NT2/D1 (cell line): ENCODE measurements around the gene STX2.

Experiments used
- DNase-seq: peaks from one replicate; pipeline ENCODE4 v3.0.0-alpha.2; 2011; ENCODE audit warnings: low read depth, low spot score
- H3K27me3 ChIP-seq: 2 replicates; pipeline ENCODE4 v1.6.0; 2011; ENCODE audit warnings: mild to moderate bottlenecking; ENCODE audit not compliant: insufficient read length, insufficient read depth
- H3K36me3 ChIP-seq: 2 replicates; pipeline ENCODE4 v1.6.1; 2011; ENCODE audit warnings: mild to moderate bottlenecking, low read length, mixed read lengths; ENCODE audit not compliant: insufficient read depth, insufficient read length
- H3K4me1 ChIP-seq: 2 replicates; pipeline ENCODE4 v1.5.1; 2011; ENCODE audit not compliant: insufficient read depth, insufficient read length
- H3K4me3 ChIP-seq: 2 replicates; pipeline ENCODE4 v1.5.1; 2011; ENCODE audit warnings: low read depth; ENCODE audit not compliant: insufficient read length
- H3K9ac ChIP-seq: 2 replicates; pipeline ENCODE4 v1.6.0; 2011; ENCODE audit warnings: low read depth; ENCODE audit not compliant: insufficient read length
- H3K9me3 ChIP-seq: 2 replicates; pipeline ENCODE4 v1.5.1; 2011; ENCODE audit warnings: mild to moderate bottlenecking, low read length; ENCODE audit not compliant: insufficient read depth
- SUZ12 ChIP-seq: IDR thresholded peaks from 2 replicates; pipeline ENCODE4 v1.6.1; 2011; ENCODE audit not compliant: insufficient read length, insufficient read depth; ENCODE audit errors: extremely low read depth
- YY1 ChIP-seq: IDR thresholded peaks from 2 replicates; pipeline ENCODE4 v1.6.1; 2011; ENCODE audit not compliant: insufficient read length, insufficient read depth
- ZNF274 ChIP-seq: IDR thresholded peaks from 2 replicates; pipeline ENCODE4 v1.6.1; 2011; ENCODE audit warnings: mild to moderate bottlenecking, low read depth, low read length

STX2 gene

DNA sequence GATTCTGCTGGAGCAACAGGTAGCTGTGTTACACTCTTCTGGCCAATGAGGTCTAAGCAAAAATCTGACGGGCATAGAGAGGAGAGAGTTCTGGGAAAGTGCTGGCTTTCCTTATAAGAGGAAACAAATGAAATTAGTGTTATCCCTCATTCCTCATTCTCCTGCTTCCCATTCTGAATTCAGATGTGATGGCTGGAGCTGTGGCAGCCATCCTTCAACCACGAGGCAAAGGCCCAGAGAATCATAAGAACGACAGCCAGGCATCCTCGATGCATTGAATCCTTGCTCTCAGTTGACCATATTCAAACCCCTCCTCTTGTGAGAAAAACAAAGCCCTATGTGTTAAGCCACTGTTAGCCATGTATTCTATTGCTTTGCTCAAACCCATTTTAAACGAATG, 95.4 kb downstream of the STX2 start:
- Histone ChIP-seq H3K9me3 (peaks cover 2% of the 10 kb centered on the region; the same call in 1 of the 2 replicates), H3K9ac (no peak overlapping the region), H3K4me1 (peaks cover 6% of the 10 kb centered on the region), H3K27me3 (peaks cover 3% of the 10 kb centered on the region), H3K4me3 (no peak overlapping the region), H3K36me3 (no peaks in the 10 kb centered on the region)
- TF ChIP-seq SUZ12 (no peak), YY1 (no peak), ZNF274 (no peak)
- no peak for DNase-seq

- TF ChIP-seq ZNF274: no peak
- TF ChIP-seq SUZ12: no peak
- no peak for TF ChIP-seq YY1
- H3K9me3 ChIP-seq: peaks cover 4% of the 10 kb centered on the region; the same call in 1 of the 2 replicates
- H3K9ac ChIP-seq: no peak overlapping the region
- H3K27me3 ChIP-seq: peaks cover 3% of the 10 kb centered on the region
- H3K4me1 ChIP-seq: peaks cover 6% of the 10 kb centered on the region
- H3K4me3 ChIP-seq: no peak overlapping the region
- DNase-seq: no peak
- H3K36me3 ChIP-seq: no peaks in the 10 kb centered on the region
These were observed 95.9 kb downstream of the STX2 start for GRCh38 chr12:130743176-130743575.

- TF ChIP-seq YY1 (no peak), ZNF274 (no peak), SUZ12 (no peak)
- no peak for DNase-seq
- no peak overlapping the region for H3K4me3 ChIP-seq
- peaks cover 4% of the 10 kb centered on the region; the same call in 1 of the 2 replicates for H3K9me3 ChIP-seq
- H3K4me1 ChIP-seq: peaks cover 6% of the 10 kb centered on the region
- H3K36me3 ChIP-seq: no peaks in the 10 kb centered on the region
- peaks cover 3% of the 10 kb centered on the region for H3K27me3 ChIP-seq
- H3K9ac ChIP-seq: no peak overlapping the region
These were observed 96.3 kb downstream of the STX2 start for GRCh38 chr12:130742716-130743115.

DNA sequence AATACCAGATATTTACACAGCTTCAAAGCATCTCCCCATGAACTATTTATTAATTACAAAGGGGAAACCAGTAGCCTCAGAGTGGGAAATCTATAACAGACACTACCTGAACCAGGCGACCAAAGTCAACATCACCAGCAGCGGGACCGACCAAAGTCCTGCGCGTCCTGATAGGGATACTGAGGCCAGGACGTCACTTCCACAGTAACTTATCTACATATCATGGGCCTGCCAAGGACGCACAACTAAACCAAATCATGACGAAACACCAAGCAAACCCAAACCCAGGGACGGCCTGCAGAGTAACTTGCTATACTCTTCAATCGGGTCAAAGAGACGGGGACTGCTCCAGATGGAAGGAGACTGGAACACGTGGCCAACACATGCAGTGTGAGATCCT, 96.9 kb downstream of the STX2 start:
- no peak overlapping the region for H3K4me3 ChIP-seq
- TF ChIP-seq YY1: no peak
- DNase-seq: no peak
- peaks cover 7% of the 10 kb centered on the region for H3K4me1 ChIP-seq
- H3K27me3 ChIP-seq: peaks cover 3% of the 10 kb centered on the region
- no peak overlapping the region for H3K9ac ChIP-seq
- H3K9me3 ChIP-seq: peaks cover 4% of the 10 kb centered on the region; the same call in 1 of the 2 replicates
- H3K36me3 ChIP-seq: no peaks in the 10 kb centered on the region
